Kasumi-1 (cell line): ENCODE data around the gene USP8.

ENCODE experiments used
- DNase-seq, 2 experiments: peaks; one replicate each; lab custom pipeline; 2025; lab: John Stamatoyannopoulos, UW

USP8 gene

GRCh38 chr15:50543556-50543955 lies 119.4 kb downstream of the USP8 start:
- DNase-seq: no peak

GRCh38 chr15:50544368-50544767 lies 120.2 kb downstream of the USP8 start:
- DNase-seq: no peak

- no peak for DNase-seq
These were observed 122.4 kb downstream of the USP8 start, which contains the start of gene USP50 for GRCh38 chr15:50546566-50546965. USP50 (minus strand) TSS chr15:50546666; CDS start chr15:50546525, 141 bp downstream.

- no peak for DNase-seq
These were observed 125.1 kb downstream of the USP8 start for GRCh38 chr15:50549326-50549725.

- no peak for DNase-seq
These were observed 128.0 kb downstream of the USP8 start for GRCh38 chr15:50552238-50552637.

GRCh38 chr15:50556642-50557371 lies 132.6 kb downstream of the USP8 start:
- DNase-seq: no peak

GRCh38 chr15:50558012-50558411 lies 133.8 kb downstream of the USP8 start:
- DNase-seq: no peak

GRCh38 chr15:50562735-50563640 lies 138.8 kb downstream of the USP8 start:
- no peak for DNase-seq

GRCh38 chr15:50563756-50564155 lies 139.6 kb downstream of the USP8 start:
- DNase-seq: no peak
